Measurements from ENCODE around the gene RGPD5.
"Not testable (repeated sequence)": the region's sequence is repeated elsewhere in the genome, so short reads cannot be mapped to it uniquely, and the experiment has no call there.

The RGPD5 gene

GRCh38 chr2:109888414-109888813, 94.3 kb downstream of the RGPD5 start:
- not testable (repeated sequence) for H3K4me3 ChIP-seq (ENCODE audit: low read depth, low read length); DNase-seq (ENCODE audit: low read depth)

GRCh38 chr2:109889909-109890308, 95.8 kb downstream of the RGPD5 start:
- H3K4me3 ChIP-seq (ENCODE audit: low read depth, low read length); DNase-seq (ENCODE audit: low read depth): not testable (repeated sequence)

- not testable (repeated sequence) for DNase-seq (ENCODE audit: low read depth)
Observed at GRCh38 chr2:109891024-109891423, 96.9 kb downstream of the RGPD5 start.

GRCh38 chr2:109893736-109894135, 99.6 kb downstream of the RGPD5 start:
- not testable (repeated sequence) for H3K4me3 ChIP-seq (ENCODE audit: low read depth, low read length); DNase-seq (ENCODE audit: low read depth)

More at GRCh38 chr2:109891024-109891423, 96.9 kb downstream of the RGPD5 start:
- H3K4me3 ChIP-seq (ENCODE audit: low read depth, low read length): not testable (repeated sequence)

GRCh38 chr2:109894141-109894540, 100.0 kb downstream of the RGPD5 start:
- H3K4me3 ChIP-seq (ENCODE audit: low read depth, low read length); DNase-seq (ENCODE audit: low read depth): not testable (repeated sequence)

- H3K4me3 ChIP-seq (ENCODE audit: low read depth, low read length); DNase-seq (ENCODE audit: low read depth): not testable (repeated sequence)
Observed at GRCh38 chr2:109895090-109895869, 101.2 kb downstream of the RGPD5 start.

GRCh38 chr2:109896212-109896611, 102.1 kb downstream of the RGPD5 start:
- DNase-seq (ENCODE audit: low read depth); H3K4me3 ChIP-seq (ENCODE audit: low read depth, low read length): not testable (repeated sequence)

GRCh38 chr2:109897769-109898461, 103.8 kb downstream of the RGPD5 start:
- not testable (repeated sequence) for H3K4me3 ChIP-seq (ENCODE audit: low read depth, low read length); DNase-seq (ENCODE audit: low read depth)

GRCh38 chr2:109898462-109899336, 104.6 kb downstream of the RGPD5 start, which contains the start of gene LIMS3:
Gene LIMS3 (plus strand): TSS chr2:109898688. CDS start chr2:109898729, 41 bp downstream.
- H3K4me3 ChIP-seq (ENCODE audit: low read depth, low read length); DNase-seq (ENCODE audit: low read depth): not testable (repeated sequence)

- DNase-seq (ENCODE audit: low read depth); H3K4me3 ChIP-seq (ENCODE audit: low read depth, low read length): not testable (repeated sequence)
Observed at GRCh38 chr2:109905796-109906195, 111.7 kb downstream of the RGPD5 start.

Data from LNCaP clone FGC (cell line).